ENCODE data around the gene SLF1.

The SLF1 gene

GRCh38 chr5:94736498-94736897, 118.0 kb downstream of the SLF1 start:
- TF ChIP-seq CTCF (conservative IDR thresholded peaks at IDR 0.05; ENCODE audit: low read length), result no peak
- no peak overlapping the region for H3K4me3 ChIP-seq (ENCODE audit: low read length)
- no peak for DNase-seq (ENCODE audit: low read depth)

- no peak overlapping the region for H3K4me3 ChIP-seq (ENCODE audit: low read length)
- no peak for DNase-seq (ENCODE audit: low read depth)
- no peak for TF ChIP-seq CTCF (conservative IDR thresholded peaks at IDR 0.05; ENCODE audit: low read length)
Measured at GRCh38 chr5:94740286-94740685, 121.8 kb downstream of the SLF1 start.

- no peak overlapping the region for H3K4me3 ChIP-seq (ENCODE audit: low read length)
- no peak for TF ChIP-seq CTCF (conservative IDR thresholded peaks at IDR 0.05; ENCODE audit: low read length)
- no peak for DNase-seq (ENCODE audit: low read depth)
Measured at GRCh38 chr5:94742852-94743251, 124.4 kb downstream of the SLF1 start.

GRCh38 chr5:94744906-94745305, 126.4 kb downstream of the SLF1 start:
- no peak for TF ChIP-seq CTCF (conservative IDR thresholded peaks at IDR 0.05; ENCODE audit: low read length)

GRCh38 chr5:94745786-94746730, 127.6 kb downstream of the SLF1 start:
- no peak overlapping the region for H3K4me3 ChIP-seq (ENCODE audit: low read length)
- no peak for DNase-seq (ENCODE audit: low read depth)

More at GRCh38 chr5:94744906-94745305, 126.4 kb downstream of the SLF1 start:
- no peak for DNase-seq (ENCODE audit: low read depth)
- no peak overlapping the region for H3K4me3 ChIP-seq (ENCODE audit: low read length)

GRCh38 chr5:94746731-94747124, 128.3 kb downstream of the SLF1 start:
- TF ChIP-seq CTCF (conservative IDR thresholded peaks at IDR 0.05; ENCODE audit: low read length), result no peak
- no peak for DNase-seq (ENCODE audit: low read depth)
- H3K4me3 ChIP-seq (ENCODE audit: low read length), result no peak overlapping the region

More at GRCh38 chr5:94745786-94746730, 127.6 kb downstream of the SLF1 start:
- TF ChIP-seq CTCF (conservative IDR thresholded peaks at IDR 0.05; ENCODE audit: low read length), result no peak
